Neural progenitor cell (in vitro differentiated cells): Measurements from ENCODE around the gene PPP1R2. TPM values are rescaled to one million over a fixed set of nuclear protein-coding genes. Genes with fewer than 3 reads are reported as not detected.
A peak's percentile ranks its signal among the peaks of the same experiment; 100 is the strongest.

ENCODE experiments used
- DNase-seq: peaks from one replicate; pipeline ENCODE4 v3.0.0-alpha.2; 2016; ENCODE audit warnings: low spot score
- H2AFZ ChIP-seq: fragments of 200-600 bp; sonication (generic); replicated peaks from 2 replicates; pipeline ENCODE4 v1.6.1; 2016; ENCODE audit warnings: antibody characterized with exemption
- H3F3A ChIP-seq: fragments of 200-600 bp; sonication (generic); 2 replicates; pipeline ENCODE4 v1.6.1; 2016; ENCODE audit warnings: antibody characterized with exemption, low read depth
- H3K27ac ChIP-seq: fragments of 200-600 bp; sonication (generic); 2 replicates; pipeline ENCODE4 v1.5.1; 2016; ENCODE audit warnings: mild to moderate bottlenecking
- H3K27me3 ChIP-seq: fragments of 200-600 bp; sonication (generic); 2 replicates; pipeline ENCODE4 v1.6.1; 2016; ENCODE audit warnings: mild to moderate bottlenecking, moderate library complexity
- H3K36me3 ChIP-seq: fragments of 200-600 bp; sonication (generic); 2 replicates; pipeline ENCODE4 v1.5.1; 2016
- H3K4me1 ChIP-seq: fragments of 200-600 bp; sonication (generic); 2 replicates; pipeline ENCODE4 v1.6.1; 2016; ENCODE audit warnings: mixed run types
- H3K4me2 ChIP-seq: fragments of 200-600 bp; sonication (generic); 2 replicates; pipeline ENCODE4 v1.6.1; 2016
- H3K4me3 ChIP-seq: fragments of 200-600 bp; sonication (generic); 2 replicates; pipeline ENCODE4 v1.5.1; 2016
- H3K79me2 ChIP-seq: fragments of 200-600 bp; sonication (generic); 2 replicates; pipeline ENCODE4 v1.6.1; 2016; ENCODE audit warnings: low read depth
- H3K9ac ChIP-seq: fragments of 200-600 bp; sonication (generic); 2 replicates; pipeline ENCODE4 v1.6.1; 2016
- H3K9me3 ChIP-seq: fragments of 200-600 bp; sonication (generic); 2 replicates; pipeline ENCODE4 v1.5.1; 2016; ENCODE audit warnings: low read depth
- H4K20me1 ChIP-seq: fragments of 200-600 bp; sonication (generic); 2 replicates; pipeline ENCODE4 v1.6.1; 2016; ENCODE audit warnings: low read depth
- H3K27ac Mint-ChIP-seq: 3 replicates; pipeline ENCODE4 v1.8.0; 2021; ENCODE audit warnings: mixed read lengths
- H3K27me3 Mint-ChIP-seq: 2 replicates; pipeline ENCODE4 v1.8.0; 2022; ENCODE audit warnings: low read depth, mild to moderate bottlenecking, inconsistent platforms, moderate library complexity, mixed read lengths; ENCODE audit not compliant: insufficient read depth
- H3K36me3 Mint-ChIP-seq: 3 replicates; pipeline ENCODE4 v1.8.0; 2021; ENCODE audit warnings: mixed read lengths
- H3K4me1 Mint-ChIP-seq: 3 replicates; pipeline ENCODE4 v1.8.0; 2021; ENCODE audit warnings: mixed read lengths
- H3K4me3 Mint-ChIP-seq: 3 replicates; pipeline ENCODE4 v1.8.0; 2021; ENCODE audit warnings: mild to moderate bottlenecking, moderate library complexity, mixed read lengths
- H3K9me3 Mint-ChIP-seq: 3 replicates; pipeline ENCODE4 v1.8.0; 2020; ENCODE audit warnings: mixed read lengths
- EZH2 ChIP-seq: fragments of 200-600 bp; sonication (generic); IDR thresholded peaks from 2 replicates; pipeline ENCODE4 v1.6.1; 2017; ENCODE audit warnings: antibody characterized with exemption, mild to moderate bottlenecking, moderate library complexity
- EZH2phosphoT487 ChIP-seq: fragments of 200-600 bp; sonication (generic); IDR thresholded peaks from 2 replicates; pipeline ENCODE4 v1.6.1; 2017; ENCODE audit warnings: antibody characterized with exemption
- total RNA-seq: library from RNA; depleted of rRNA; stranded (reverse); fragments of >200 nt; gene quantifications from 2 replicates; pipeline ENCODE4 v1.2.3, GENCODE V29; 2015; ENCODE audit warnings: low replicate concordance
- TF ChIP-seq, protein P1 (sequence below): fragments of 200-600 bp; sonication (generic); IDR thresholded peaks from 2 replicates; pipeline ENCODE4 v1.5.1; 2017; ENCODE audit warnings: antibody characterized with exemption, mild to moderate bottlenecking

PPP1R2 gene
- total RNA-seq, 1 donor from 2014 or later, result 59.2 TPM

- H3K4me3 Mint-ChIP-seq, result no peak overlapping the region
- Histone ChIP-seq H3K4me2 (no peak overlapping the region), H3K36me3 (no peaks in the 10 kb centered on the region), H3K27ac (no peak overlapping the region), H3K4me3 (no peak overlapping the region), H3K9me3 (no peaks in the 10 kb centered on the region), H2AFZ (no peak overlapping the region), H4K20me1 (no peaks in the 10 kb centered on the region), H3K9ac (no peak overlapping the region), H3K27me3 (peaks cover 22% of the 10 kb centered on the region), H3F3A (no peaks in the 10 kb centered on the region), H3K79me2 (no peaks in the 10 kb centered on the region), H3K4me1 (no peaks in the 10 kb centered on the region)
- no peaks in the 10 kb centered on the region for H3K9me3 Mint-ChIP-seq
- DNase-seq, result no peak
- TF ChIP-seq EZH2phosphoT487 (no peak), EZH2 (no peak)
- TF ChIP-seq, protein P1, sequence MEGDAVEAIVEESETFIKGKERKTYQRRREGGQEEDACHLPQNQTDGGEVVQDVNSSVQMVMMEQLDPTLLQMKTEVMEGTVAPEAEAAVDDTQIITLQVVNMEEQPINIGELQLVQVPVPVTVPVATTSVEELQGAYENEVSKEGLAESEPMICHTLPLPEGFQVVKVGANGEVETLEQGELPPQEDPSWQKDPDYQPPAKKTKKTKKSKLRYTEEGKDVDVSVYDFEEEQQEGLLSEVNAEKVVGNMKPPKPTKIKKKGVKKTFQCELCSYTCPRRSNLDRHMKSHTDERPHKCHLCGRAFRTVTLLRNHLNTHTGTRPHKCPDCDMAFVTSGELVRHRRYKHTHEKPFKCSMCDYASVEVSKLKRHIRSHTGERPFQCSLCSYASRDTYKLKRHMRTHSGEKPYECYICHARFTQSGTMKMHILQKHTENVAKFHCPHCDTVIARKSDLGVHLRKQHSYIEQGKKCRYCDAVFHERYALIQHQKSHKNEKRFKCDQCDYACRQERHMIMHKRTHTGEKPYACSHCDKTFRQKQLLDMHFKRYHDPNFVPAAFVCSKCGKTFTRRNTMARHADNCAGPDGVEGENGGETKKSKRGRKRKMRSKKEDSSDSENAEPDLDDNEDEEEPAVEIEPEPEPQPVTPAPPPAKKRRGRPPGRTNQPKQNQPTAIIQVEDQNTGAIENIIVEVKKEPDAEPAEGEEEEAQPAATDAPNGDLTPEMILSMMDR, result no peak
- H3K27ac Mint-ChIP-seq, result no peak overlapping the region
- peaks cover 21% of the 10 kb centered on the region for H3K4me1 Mint-ChIP-seq
- H3K27me3 Mint-ChIP-seq, result peaks cover 12% of the 10 kb centered on the region
- H3K36me3 Mint-ChIP-seq, result no peaks in the 10 kb centered on the region
These were observed 5.4 kb upstream of the PPP1R2 start for GRCh38 chr3:195548501-195548900.

DNA sequence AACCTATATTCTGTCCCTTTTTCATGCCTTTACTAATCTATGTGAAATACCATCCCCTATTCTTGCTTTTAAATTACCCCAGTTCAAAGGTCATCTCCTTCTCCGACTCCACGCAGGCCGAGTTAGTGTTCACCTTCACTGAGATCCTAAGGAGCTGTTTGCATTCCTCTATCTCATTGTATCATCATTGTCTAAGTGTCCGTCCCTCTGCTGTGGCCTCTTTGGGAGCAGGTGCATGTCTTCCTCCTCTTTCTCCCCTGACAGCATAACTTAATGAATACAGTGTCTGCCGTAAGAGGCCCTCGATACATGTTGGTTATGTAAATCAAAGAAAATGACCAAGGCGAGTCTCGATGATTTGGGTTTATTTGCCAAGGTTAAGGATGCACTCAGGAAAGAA lies 4.9 kb upstream of the PPP1R2 start:
- no peaks in the 10 kb centered on the region for H3K4me1 ChIP-seq
- H3K9me3 ChIP-seq, result no peaks in the 10 kb centered on the region
- Mint-ChIP-seq H3K4me1 (peaks cover 21% of the 10 kb centered on the region), H3K9me3 (no peaks in the 10 kb centered on the region), H3K27ac (no peak overlapping the region), H3K36me3 (no peaks in the 10 kb centered on the region), H3K4me3 (peak overlapping the region; percentile 4), H3K27me3 (peaks cover 11% of the 10 kb centered on the region)
- H3K36me3 ChIP-seq, result no peaks in the 10 kb centered on the region
- no peaks in the 10 kb centered on the region for H4K20me1 ChIP-seq
- H3K79me2 ChIP-seq, result no peaks in the 10 kb centered on the region
- no peak overlapping the region for H3K4me2 ChIP-seq
- H3K27me3 ChIP-seq, result peaks cover 23% of the 10 kb centered on the region
- H2AFZ ChIP-seq, result no peak overlapping the region
- no peak overlapping the region for H3K27ac ChIP-seq
- no peak overlapping the region for H3K9ac ChIP-seq
- DNase-seq, result no peak
- no peak for TF ChIP-seq EZH2
- H3K4me3 ChIP-seq, result no peak overlapping the region
- H3F3A ChIP-seq, result no peaks in the 10 kb centered on the region

DNA sequence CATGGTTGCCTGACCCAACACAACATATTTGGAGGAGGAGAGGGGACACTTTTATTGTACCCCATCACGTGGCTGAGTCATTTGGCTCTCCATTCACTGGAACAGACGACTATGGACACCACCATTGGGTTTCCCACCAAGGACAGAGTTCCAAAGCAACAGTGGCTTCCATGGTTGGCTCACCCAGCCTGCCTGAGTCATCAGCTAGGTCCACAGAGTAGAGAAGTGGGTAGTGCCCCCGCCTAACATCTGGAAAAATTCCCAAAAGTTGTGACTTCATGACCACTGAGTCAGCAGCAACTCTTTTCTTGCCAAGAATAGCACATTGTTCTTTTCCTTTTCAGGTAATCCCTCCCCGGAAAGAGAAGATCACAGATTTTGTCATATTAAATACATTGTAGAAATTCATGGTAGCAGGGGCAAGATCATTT lies 3.0 kb upstream of the PPP1R2 start:
- DNase-seq, result no peak
- H3K4me3 ChIP-seq, result no peak overlapping the region
- Mint-ChIP-seq H3K4me1 (peaks cover 30% of the 10 kb centered on the region), H3K36me3 (no peaks in the 10 kb centered on the region), H3K27me3 (peaks cover 8% of the 10 kb centered on the region), H3K4me3 (no peak overlapping the region), H3K27ac (no peak overlapping the region), H3K9me3 (no peaks in the 10 kb centered on the region)
- peaks cover 16% of the 10 kb centered on the region for H3K79me2 ChIP-seq
- no peaks in the 10 kb centered on the region for H3K36me3 ChIP-seq
- no peak overlapping the region for H3K4me2 ChIP-seq
- peaks cover 12% of the 10 kb centered on the region for H4K20me1 ChIP-seq
- H2AFZ ChIP-seq, result no peak overlapping the region
- peaks cover 23% of the 10 kb centered on the region for H3K27me3 ChIP-seq
- no peak overlapping the region for H3K27ac ChIP-seq
- no peak for TF ChIP-seq EZH2phosphoT487
- TF ChIP-seq EZH2, result no peak
- TF ChIP-seq, protein P1, result no peak
- no peaks in the 10 kb centered on the region for H3K9me3 ChIP-seq
- H3F3A ChIP-seq, result no peaks in the 10 kb centered on the region
- H3K9ac ChIP-seq, result no peak overlapping the region
- peaks cover 5% of the 10 kb centered on the region for H3K4me1 ChIP-seq

DNA sequence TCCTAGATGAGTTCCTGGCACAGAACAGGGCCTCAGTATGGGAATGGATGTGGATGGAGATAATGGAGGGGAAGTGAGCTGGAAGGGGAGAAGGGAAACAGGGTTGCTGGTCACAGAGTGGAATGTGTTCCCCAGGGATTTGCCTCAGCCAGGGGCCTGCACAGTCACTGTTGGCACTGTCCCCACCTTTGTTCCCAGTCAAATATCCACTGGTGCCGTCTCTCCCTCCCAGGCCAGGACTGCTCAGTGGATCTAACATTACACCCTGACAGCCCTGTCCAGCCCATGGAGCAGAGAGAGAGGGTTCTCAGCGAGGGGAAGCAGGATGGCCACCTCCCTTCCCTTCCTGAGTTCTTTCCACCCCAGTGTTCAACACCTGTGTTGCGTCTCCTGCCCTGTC lies 1.5 kb upstream of the PPP1R2 start:
- TF ChIP-seq EZH2, result no peak
- no peak for TF ChIP-seq EZH2phosphoT487
- TF ChIP-seq, protein P1, result no peak
- H3K4me3 Mint-ChIP-seq, result peak overlapping the region; percentile 89
- H3K4me3 ChIP-seq, result no peak overlapping the region

More for the DNA sequence above, 1.5 kb upstream of the PPP1R2 start:
- H3F3A ChIP-seq, result no peaks in the 10 kb centered on the region
- H3K9ac ChIP-seq, result no peak overlapping the region
- H3K27ac Mint-ChIP-seq, result no peak overlapping the region
- no peak for DNase-seq
- H3K4me2 ChIP-seq, result no peak overlapping the region
- no peak overlapping the region for H2AFZ ChIP-seq
- no peaks in the 10 kb centered on the region for H3K9me3 Mint-ChIP-seq
- H3K36me3 ChIP-seq, result no peaks in the 10 kb centered on the region
- H3K27ac ChIP-seq, result no peak overlapping the region
- H3K27me3 Mint-ChIP-seq, result peaks cover 8% of the 10 kb centered on the region
- H3K79me2 ChIP-seq, result peaks cover 31% of the 10 kb centered on the region
- peaks cover 43% of the 10 kb centered on the region for H3K4me1 Mint-ChIP-seq
- H3K9me3 ChIP-seq, result no peaks in the 10 kb centered on the region
- peaks cover 23% of the 10 kb centered on the region for H3K27me3 ChIP-seq
- H3K36me3 Mint-ChIP-seq, result no peaks in the 10 kb centered on the region
- H3K4me1 ChIP-seq, result peaks cover 12% of the 10 kb centered on the region
- peaks cover 25% of the 10 kb centered on the region for H4K20me1 ChIP-seq
